ENCODE data around the gene AVPR2. TPM values are rescaled to one million over a fixed set of nuclear protein-coding genes. Genes with fewer than 3 reads are reported as not detected.
A peak's percentile ranks its signal among the peaks of the same experiment; 100 is the strongest.

The AVPR2 gene
- total RNA-seq = 1 to 10 TPM in 2 of 4 donors, under 1 TPM in 2; 0.53 to 5.0 (median 1.1) TPM

- Histone ChIP-seq H3K36me3 (no peaks in the 10 kb centered on the region), H3K9me3 (no peaks in the 10 kb centered on the region), H3K27me3 (no peaks in the 10 kb centered on the region), H3K27ac (peak within 1 kb of the TSS in 3 of 4 donors; percentile 6 to 39 (median 12)), H3K4me1 (peaks cover 0 to 8% (median 0%) of the 10 kb centered on the region in 4 donors), H3K4me3 (no peak within 1 kb of the TSS)
- DNase-seq = no peak
- no peak for TF ChIP-seq CTCF (IDR thresholded peaks at IDR 0.05)
- no peak for TF ChIP-seq POLR2A (IDR thresholded peaks at IDR 0.05)
Observed at GRCh38 chrX:153903991-153904957, at the start of gene AVPR2. Gene AVPR2 (plus strand): TSS chrX:153904673. CDS start chrX:153905146, 473 bp downstream.

GRCh38 chrX:153854702-153855101 is 49.8 kb upstream of the AVPR2 start:
- Histone ChIP-seq H3K4me3 (no peak overlapping the region), H3K9me3 (no peaks in the 10 kb centered on the region), H3K27me3 (no peaks in the 10 kb centered on the region), H3K36me3 (no peaks in the 10 kb centered on the region), H3K27ac (no peak overlapping the region), H3K4me1 (no peaks in the 10 kb centered on the region)
- no peak for TF ChIP-seq POLR2A (IDR thresholded peaks at IDR 0.05)
- TF ChIP-seq CTCF (IDR thresholded peaks at IDR 0.05) = no peak
- no peak for DNase-seq

- H3K36me3 ChIP-seq = no peaks in the 10 kb centered on the region
- TF ChIP-seq CTCF (IDR thresholded peaks at IDR 0.05) = no peak
- TF ChIP-seq POLR2A (IDR thresholded peaks at IDR 0.05) = no peak
Observed at GRCh38 chrX:153857348-153857903, 47.0 kb upstream of the AVPR2 start.

GRCh38 chrX:153861151-153861550 is 43.3 kb upstream of the AVPR2 start:
- DNase-seq = no peak
- TF ChIP-seq CTCF (IDR thresholded peaks at IDR 0.05) = no peak

More at GRCh38 chrX:153857348-153857903, 47.0 kb upstream of the AVPR2 start:
- no peaks in the 10 kb centered on the region for H3K4me1 ChIP-seq
- H3K27me3 ChIP-seq = no peaks in the 10 kb centered on the region
- DNase-seq = no peak
- no peak overlapping the region for H3K4me3 ChIP-seq
- no peaks in the 10 kb centered on the region for H3K9me3 ChIP-seq
- no peak overlapping the region for H3K27ac ChIP-seq

GRCh38 chrX:153861733-153862310 is 42.7 kb upstream of the AVPR2 start:
- no peaks in the 10 kb centered on the region for H3K27me3 ChIP-seq
- H3K27ac ChIP-seq = no peak overlapping the region
- no peaks in the 10 kb centered on the region for H3K4me1 ChIP-seq
- H3K4me3 ChIP-seq = no peak overlapping the region
- no peak for DNase-seq
- no peak for TF ChIP-seq POLR2A (IDR thresholded peaks at IDR 0.05)
- no peak for TF ChIP-seq CTCF (IDR thresholded peaks at IDR 0.05)
- H3K9me3 ChIP-seq = no peaks in the 10 kb centered on the region
- H3K36me3 ChIP-seq = no peaks in the 10 kb centered on the region

More at GRCh38 chrX:153861151-153861550, 43.3 kb upstream of the AVPR2 start:
- Histone ChIP-seq H3K27ac (no peak overlapping the region), H3K4me3 (no peak overlapping the region), H3K27me3 (no peaks in the 10 kb centered on the region), H3K9me3 (no peaks in the 10 kb centered on the region), H3K4me1 (no peaks in the 10 kb centered on the region), H3K36me3 (no peaks in the 10 kb centered on the region)

All from Peyer's patch (tissue), 4 donors.